T-helper 2 cell treated with Interferon-gamma antibody and Interleukin-4, amounts not matched to agents 5 μg/mL and 100 μg/mL, for 36 hours (primary cell): ENCODE data around the gene SEMA5A.
"Not testable (repeated sequence)": the region's sequence is repeated elsewhere in the genome, so short reads cannot be mapped to it uniquely, and the experiment has no call there.

ENCODE experiments used
- DNase-seq: peaks from one replicate; pipeline ENCODE4 v3.0.0; 2021; ENCODE audit warnings: low spot score
- H3K27ac Mint-ChIP-seq: one replicate; pipeline ENCODE4 v1.8.0; 2021; ENCODE audit warnings: mild to moderate bottlenecking, mixed read lengths
- H3K27me3 Mint-ChIP-seq: one replicate; pipeline ENCODE4 v1.8.0; 2021; ENCODE audit warnings: low read depth, mixed read lengths
- H3K36me3 Mint-ChIP-seq: one replicate; pipeline ENCODE4 v1.8.0; 2021; ENCODE audit warnings: low read depth, mixed read lengths
- H3K4me1 Mint-ChIP-seq: one replicate; pipeline ENCODE4 v1.8.0; 2021; ENCODE audit warnings: low read depth, mixed read lengths
- H3K4me3 Mint-ChIP-seq: one replicate; pipeline ENCODE4 v1.8.0; 2022; ENCODE audit warnings: mild to moderate bottlenecking, moderate library complexity, mixed read lengths
- H3K9me3 Mint-ChIP-seq: one replicate; pipeline ENCODE4 v1.8.0; 2021; ENCODE audit warnings: mixed read lengths

The SEMA5A gene

DNA sequence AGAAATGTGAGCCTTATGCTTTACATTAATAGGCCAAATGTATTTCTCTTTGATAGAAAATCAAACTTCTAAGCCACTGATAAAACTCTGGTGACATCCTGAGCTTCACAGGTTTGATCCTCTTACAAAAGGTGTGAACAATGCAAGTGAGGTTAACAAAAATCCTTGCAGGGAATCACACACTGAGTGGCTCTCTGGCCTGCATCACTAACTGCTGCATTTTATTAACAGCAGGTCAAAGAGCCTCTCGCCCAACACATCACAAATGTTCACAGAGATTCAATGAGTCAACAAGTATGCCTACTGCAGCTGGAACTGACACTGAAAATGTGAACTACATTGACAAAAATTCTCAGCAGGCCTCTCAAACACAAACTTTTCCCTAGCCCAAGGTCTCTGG lies 122.3 kb downstream of the SEMA5A start:
- Mint-ChIP-seq H3K36me3 (no peaks in the 10 kb centered on the region), H3K4me3 (no peak overlapping the region), H3K4me1 (no peaks in the 10 kb centered on the region), H3K27me3 (no peaks in the 10 kb centered on the region), H3K9me3 (peaks cover 17% of the 10 kb centered on the region), H3K27ac (no peak overlapping the region)
- DNase-seq = no peak

DNA sequence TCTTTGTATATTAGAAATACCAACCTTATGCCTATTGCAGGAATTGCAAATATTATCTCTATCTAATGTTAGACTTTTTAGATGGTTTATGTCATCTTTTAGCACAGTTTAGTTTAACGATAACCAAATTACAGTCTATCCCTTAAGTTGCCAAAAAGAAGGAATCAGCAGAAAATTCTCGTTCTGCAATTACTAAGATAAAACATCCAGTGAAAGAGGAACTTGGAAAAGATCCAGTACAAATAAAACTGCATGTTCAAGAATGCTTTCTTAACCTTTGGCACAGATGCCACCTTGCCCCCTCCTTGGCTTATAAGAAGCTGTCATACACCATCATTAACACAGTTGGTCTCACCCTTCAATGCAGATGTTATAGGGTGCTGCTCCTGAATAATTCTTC lies 124.0 kb downstream of the SEMA5A start:
- H3K36me3 Mint-ChIP-seq = no peaks in the 10 kb centered on the region
- no peaks in the 10 kb centered on the region for H3K4me1 Mint-ChIP-seq
- no peaks in the 10 kb centered on the region for H3K27me3 Mint-ChIP-seq
- H3K27ac Mint-ChIP-seq = no peak overlapping the region
- peaks cover 20% of the 10 kb centered on the region for H3K9me3 Mint-ChIP-seq
- H3K4me3 Mint-ChIP-seq = no peak overlapping the region
- no peak for DNase-seq

- Mint-ChIP-seq H3K4me1 (no peaks in the 10 kb centered on the region), H3K27ac (no peak overlapping the region), H3K36me3 (no peaks in the 10 kb centered on the region), H3K4me3 (no peak overlapping the region), H3K9me3 (peaks cover 17% of the 10 kb centered on the region), H3K27me3 (no peaks in the 10 kb centered on the region)
- no peak for DNase-seq
These were observed 126.1 kb downstream of the SEMA5A start for GRCh38 chr5:9419794-9420193.

- H3K27me3 Mint-ChIP-seq = no peaks in the 10 kb centered on the region
- no peak overlapping the region for H3K4me3 Mint-ChIP-seq
- H3K9me3 Mint-ChIP-seq = peaks cover 13% of the 10 kb centered on the region
- no peaks in the 10 kb centered on the region for H3K4me1 Mint-ChIP-seq
- H3K27ac Mint-ChIP-seq = no peak overlapping the region
- DNase-seq = no peak
- no peaks in the 10 kb centered on the region for H3K36me3 Mint-ChIP-seq
These were observed 130.3 kb downstream of the SEMA5A start for GRCh38 chr5:9415566-9415965.

GRCh38 chr5:9415091-9415490 lies 130.8 kb downstream of the SEMA5A start:
- no peaks in the 10 kb centered on the region for H3K27me3 Mint-ChIP-seq
- H3K36me3 Mint-ChIP-seq = no peaks in the 10 kb centered on the region
- H3K9me3 Mint-ChIP-seq = peaks cover 16% of the 10 kb centered on the region
- H3K4me1 Mint-ChIP-seq = no peaks in the 10 kb centered on the region
- H3K4me3 Mint-ChIP-seq = no peak overlapping the region
- no peak overlapping the region for H3K27ac Mint-ChIP-seq
- no peak for DNase-seq

- no peak for DNase-seq
- no peak overlapping the region for H3K4me3 Mint-ChIP-seq
- H3K9me3 Mint-ChIP-seq = peaks cover 3% of the 10 kb centered on the region
- H3K36me3 Mint-ChIP-seq = no peaks in the 10 kb centered on the region
- no peaks in the 10 kb centered on the region for H3K27me3 Mint-ChIP-seq
- H3K27ac Mint-ChIP-seq = no peak overlapping the region
- H3K4me1 Mint-ChIP-seq = no peaks in the 10 kb centered on the region
These were observed 134.7 kb downstream of the SEMA5A start for GRCh38 chr5:9411142-9411541.

GRCh38 chr5:9409413-9409960 lies 136.4 kb downstream of the SEMA5A start:
- Mint-ChIP-seq H3K27ac (no peak overlapping the region), H3K9me3 (peaks cover 3% of the 10 kb centered on the region), H3K4me1 (no peaks in the 10 kb centered on the region), H3K27me3 (no peaks in the 10 kb centered on the region), H3K4me3 (no peak overlapping the region), H3K36me3 (no peaks in the 10 kb centered on the region)
- DNase-seq = no peak

GRCh38 chr5:9408964-9409363 lies 136.9 kb downstream of the SEMA5A start:
- no peaks in the 10 kb centered on the region for H3K4me1 Mint-ChIP-seq
- H3K36me3 Mint-ChIP-seq = no peaks in the 10 kb centered on the region
- H3K4me3 Mint-ChIP-seq = no peak overlapping the region
- no peak for DNase-seq
- H3K27ac Mint-ChIP-seq = no peak overlapping the region
- H3K9me3 Mint-ChIP-seq = peaks cover 3% of the 10 kb centered on the region
- no peaks in the 10 kb centered on the region for H3K27me3 Mint-ChIP-seq

- Mint-ChIP-seq H3K9me3 (peaks cover under 1% of the 10 kb centered on the region), H3K27ac (no peak overlapping the region), H3K4me1 (no peaks in the 10 kb centered on the region), H3K4me3 (no peak overlapping the region), H3K27me3 (no peaks in the 10 kb centered on the region), H3K36me3 (no peaks in the 10 kb centered on the region)
- no peak for DNase-seq
These were observed 140.6 kb downstream of the SEMA5A start for GRCh38 chr5:9405196-9405754.

DNA sequence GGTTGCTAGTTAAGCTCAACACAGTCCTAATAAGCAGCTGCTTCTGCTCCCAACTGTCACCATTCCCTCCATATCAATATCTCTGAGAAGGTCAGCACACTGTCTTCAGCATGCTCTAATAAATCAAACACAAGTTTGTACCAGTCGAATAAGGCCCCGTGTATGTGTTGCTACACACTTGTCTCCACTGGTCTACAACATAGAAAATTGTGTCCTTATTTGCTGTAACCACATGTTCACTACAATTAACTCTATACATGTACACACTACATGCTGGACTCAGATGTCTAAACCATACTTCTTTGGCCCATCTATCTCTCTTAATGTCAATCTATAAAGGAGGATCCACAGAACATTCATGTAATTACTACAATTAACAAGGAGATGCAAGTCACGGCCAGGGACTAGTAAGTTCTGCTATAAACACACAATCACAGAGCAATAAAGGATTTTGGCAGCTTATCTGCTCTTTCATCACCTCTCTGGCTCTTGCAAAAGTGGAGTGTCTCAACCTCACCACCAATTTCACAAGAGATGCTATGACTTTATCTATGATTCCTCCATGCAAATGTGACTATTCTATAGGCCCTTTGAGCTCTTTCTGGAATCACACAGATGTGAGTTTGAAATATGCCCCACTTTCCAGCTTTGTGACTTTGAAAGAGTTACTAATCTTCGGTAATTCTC lies 143.9 kb downstream of the SEMA5A start:
- H3K36me3 Mint-ChIP-seq = no peaks in the 10 kb centered on the region
- no peaks in the 10 kb centered on the region for H3K4me1 Mint-ChIP-seq
- H3K4me3 Mint-ChIP-seq = no peak overlapping the region
- H3K27ac Mint-ChIP-seq = no peak overlapping the region
- H3K9me3 Mint-ChIP-seq = peaks cover 14% of the 10 kb centered on the region
- H3K27me3 Mint-ChIP-seq = no peaks in the 10 kb centered on the region
- no peak for DNase-seq

- H3K36me3 Mint-ChIP-seq, H3K4me3 Mint-ChIP-seq, H3K27me3 Mint-ChIP-seq, H3K4me1 Mint-ChIP-seq, H3K27ac Mint-ChIP-seq, DNase-seq: not testable (repeated sequence)
- peaks cover 14% of the 10 kb centered on the region for H3K9me3 Mint-ChIP-seq
These were observed 146.1 kb downstream of the SEMA5A start for GRCh38 chr5:9399783-9400182.

GRCh38 chr5:9399094-9399493 lies 146.8 kb downstream of the SEMA5A start:
- peaks cover 14% of the 10 kb centered on the region for H3K9me3 Mint-ChIP-seq
- no peak for DNase-seq
- H3K4me1 Mint-ChIP-seq = no peaks in the 10 kb centered on the region
- no peak overlapping the region for H3K27ac Mint-ChIP-seq
- no peaks in the 10 kb centered on the region for H3K36me3 Mint-ChIP-seq
- H3K27me3 Mint-ChIP-seq = no peaks in the 10 kb centered on the region
- H3K4me3 Mint-ChIP-seq = no peak overlapping the region

DNA sequence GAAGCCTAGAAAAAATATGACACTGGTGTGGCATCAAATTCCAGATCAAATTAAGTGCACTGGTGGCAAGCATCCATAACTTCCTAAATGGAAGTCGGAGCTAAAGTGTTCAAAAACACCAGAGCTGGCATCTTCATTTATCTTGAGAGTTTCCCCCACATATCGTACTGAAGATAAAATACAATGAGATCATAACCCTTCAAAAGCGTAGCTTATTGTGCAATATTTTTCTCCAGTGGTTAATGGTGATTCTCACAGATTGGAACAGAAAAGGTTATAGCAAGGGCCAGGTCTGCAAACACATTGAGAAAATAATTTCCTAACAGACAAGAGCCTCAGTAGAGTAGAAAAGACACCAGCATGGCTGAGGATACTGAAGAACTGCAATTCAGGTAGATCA lies 147.6 kb downstream of the SEMA5A start:
- DNase-seq = no peak
- H3K4me1 Mint-ChIP-seq = no peaks in the 10 kb centered on the region
- no peak overlapping the region for H3K4me3 Mint-ChIP-seq
- H3K36me3 Mint-ChIP-seq = no peaks in the 10 kb centered on the region
- no peak overlapping the region for H3K27ac Mint-ChIP-seq
- peaks cover 14% of the 10 kb centered on the region for H3K9me3 Mint-ChIP-seq
- H3K27me3 Mint-ChIP-seq = no peaks in the 10 kb centered on the region

DNA sequence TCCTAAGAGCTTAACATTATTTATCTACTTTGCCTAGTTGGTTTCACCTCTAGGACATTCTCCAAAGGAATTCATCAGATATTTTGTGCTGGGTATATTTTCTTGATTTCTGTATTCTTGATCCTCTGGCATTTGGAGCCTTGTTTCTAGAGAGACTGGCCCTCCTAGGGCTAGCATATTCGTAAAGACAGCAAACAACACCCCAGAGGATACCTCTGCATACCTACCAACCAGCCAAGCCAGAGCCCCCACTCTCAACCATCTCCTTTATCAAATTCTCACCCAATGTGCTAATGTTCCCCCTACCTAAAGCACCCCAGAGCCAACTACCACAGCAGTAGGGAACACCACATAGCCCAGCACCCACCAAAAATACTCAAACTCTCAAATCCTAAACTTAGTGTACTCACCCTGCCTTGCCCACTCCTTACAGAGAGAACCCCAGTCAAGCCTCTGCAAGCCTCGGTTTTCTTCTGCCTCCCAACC lies 149.5 kb downstream of the SEMA5A start:
- no peaks in the 10 kb centered on the region for H3K4me1 Mint-ChIP-seq
- no peaks in the 10 kb centered on the region for H3K27me3 Mint-ChIP-seq
- no peak for DNase-seq
- no peak overlapping the region for H3K27ac Mint-ChIP-seq
- peaks cover 14% of the 10 kb centered on the region for H3K9me3 Mint-ChIP-seq
- H3K4me3 Mint-ChIP-seq = no peak overlapping the region
- H3K36me3 Mint-ChIP-seq = no peaks in the 10 kb centered on the region
